ENCODE measurements around the gene BAHD1. TPM values are rescaled to one million over a fixed set of nuclear protein-coding genes. Genes with fewer than 3 reads are reported as not detected.

BAHD1 gene
- total RNA-seq, 1 experiment from 2014 or later: 49.1 TPM

GRCh38 chr15:40511472-40512133, 70.8 kb downstream of the BAHD1 start (continued):
- 0 out of 2 replicates have a peak, but pooled peaks have one; percentile 17 for TF ChIP-seq NFATC4 (CRISPR knock-in tag; IDR thresholded peaks at IDR 0.05)

DNA sequence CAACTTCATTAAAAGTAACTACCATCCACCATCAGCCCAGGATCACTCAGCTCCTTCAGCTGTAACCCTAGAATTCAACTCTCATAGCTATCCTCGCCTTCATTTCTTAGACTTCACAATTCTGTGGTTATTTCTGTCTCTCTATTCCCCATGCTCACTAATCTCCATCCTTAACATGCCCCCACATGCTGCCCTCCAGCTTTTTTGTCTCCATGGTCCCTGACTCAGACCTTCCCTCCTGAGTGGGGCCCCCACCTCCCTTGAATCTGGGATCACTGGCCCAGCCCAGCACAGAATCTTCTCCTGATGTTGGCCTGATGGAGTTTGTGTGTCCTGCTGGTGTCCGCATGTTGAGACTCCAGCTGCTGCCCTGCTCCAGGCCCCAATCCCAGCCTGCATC, 71.7 kb downstream of the BAHD1 start:
- peaks cover 53% of the 10 kb centered on the region for H3K27me3 Mint-ChIP-seq (ENCODE audit: low read depth)
- H3K27ac Mint-ChIP-seq: no peak overlapping the region

More for the DNA sequence above, 71.7 kb downstream of the BAHD1 start:
- Mint-ChIP-seq H3K9me3 (no peaks in the 10 kb centered on the region), H3K36me3 (no peaks in the 10 kb centered on the region), H3K4me3 (peak overlapping the region; percentile 85), H3K4me1 (peaks cover 16% of the 10 kb centered on the region)
- ChIA-PET CTCF (interaction anchor here (1.5 kb wide), 1 partner anchor 73 kb away, joined by 3 read pairs; no protein-coding TSS in a partner anchor), POLR2A (interaction anchor here (0.5 kb wide), 1 partner anchor 285 kb away, joined by 4 read pairs; no protein-coding TSS in a partner anchor)
- ATAC-seq (no peak), DNase-seq (ENCODE audit: low spot score) (no peak)
- TF ChIP-seq RELA (CRISPR knock-in tag; IDR thresholded peaks at IDR 0.05; ENCODE audit: borderline replicate concordance): no peak
- TF ChIP-seq ESRRA (CRISPR knock-in tag; IDR thresholded peaks at IDR 0.05; ENCODE audit: borderline replicate concordance): no peak
- no peak for TF ChIP-seq CTCF (IDR thresholded peaks at IDR 0.05)
- TF ChIP-seq ZNF425 (CRISPR knock-in tag; conservative IDR thresholded peaks at IDR 0.05): no peak
- TF ChIP-seq ZNF263 (CRISPR knock-in tag; IDR thresholded peaks at IDR 0.05; ENCODE audit: low read depth): no peak
- no peak for TF ChIP-seq NR2C2 (CRISPR knock-in tag; IDR thresholded peaks at IDR 0.05)
- TF ChIP-seq, protein P1, sequence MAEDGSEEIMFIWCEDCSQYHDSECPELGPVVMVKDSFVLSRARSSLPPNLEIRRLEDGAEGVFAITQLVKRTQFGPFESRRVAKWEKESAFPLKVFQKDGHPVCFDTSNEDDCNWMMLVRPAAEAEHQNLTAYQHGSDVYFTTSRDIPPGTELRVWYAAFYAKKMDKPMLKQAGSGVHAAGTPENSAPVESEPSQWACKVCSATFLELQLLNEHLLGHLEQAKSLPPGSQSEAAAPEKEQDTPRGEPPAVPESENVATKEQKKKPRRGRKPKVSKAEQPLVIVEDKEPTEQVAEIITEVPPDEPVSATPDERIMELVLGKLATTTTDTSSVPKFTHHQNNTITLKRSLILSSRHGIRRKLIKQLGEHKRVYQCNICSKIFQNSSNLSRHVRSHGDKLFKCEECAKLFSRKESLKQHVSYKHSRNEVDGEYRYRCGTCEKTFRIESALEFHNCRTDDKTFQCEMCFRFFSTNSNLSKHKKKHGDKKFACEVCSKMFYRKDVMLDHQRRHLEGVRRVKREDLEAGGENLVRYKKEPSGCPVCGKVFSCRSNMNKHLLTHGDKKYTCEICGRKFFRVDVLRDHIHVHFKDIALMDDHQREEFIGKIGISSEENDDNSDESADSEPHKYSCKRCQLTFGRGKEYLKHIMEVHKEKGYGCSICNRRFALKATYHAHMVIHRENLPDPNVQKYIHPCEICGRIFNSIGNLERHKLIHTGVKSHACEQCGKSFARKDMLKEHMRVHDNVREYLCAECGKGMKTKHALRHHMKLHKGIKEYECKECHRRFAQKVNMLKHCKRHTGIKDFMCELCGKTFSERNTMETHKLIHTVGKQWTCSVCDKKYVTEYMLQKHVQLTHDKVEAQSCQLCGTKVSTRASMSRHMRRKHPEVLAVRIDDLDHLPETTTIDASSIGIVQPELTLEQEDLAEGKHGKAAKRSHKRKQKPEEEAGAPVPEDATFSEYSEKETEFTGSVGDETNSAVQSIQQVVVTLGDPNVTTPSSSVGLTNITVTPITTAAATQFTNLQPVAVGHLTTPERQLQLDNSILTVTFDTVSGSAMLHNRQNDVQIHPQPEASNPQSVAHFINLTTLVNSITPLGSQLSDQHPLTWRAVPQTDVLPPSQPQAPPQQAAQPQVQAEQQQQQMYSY (CRISPR knock-in tag; IDR thresholded peaks at IDR 0.05): no peak
- TF ChIP-seq JAZF1 (CRISPR knock-in tag; IDR thresholded peaks at IDR 0.05): no peak
- TF ChIP-seq ETV6 (CRISPR knock-in tag; IDR thresholded peaks at IDR 0.05): no peak
- TF ChIP-seq NFATC4 (CRISPR knock-in tag; IDR thresholded peaks at IDR 0.05): no peak
- TF ChIP-seq, protein P2, sequence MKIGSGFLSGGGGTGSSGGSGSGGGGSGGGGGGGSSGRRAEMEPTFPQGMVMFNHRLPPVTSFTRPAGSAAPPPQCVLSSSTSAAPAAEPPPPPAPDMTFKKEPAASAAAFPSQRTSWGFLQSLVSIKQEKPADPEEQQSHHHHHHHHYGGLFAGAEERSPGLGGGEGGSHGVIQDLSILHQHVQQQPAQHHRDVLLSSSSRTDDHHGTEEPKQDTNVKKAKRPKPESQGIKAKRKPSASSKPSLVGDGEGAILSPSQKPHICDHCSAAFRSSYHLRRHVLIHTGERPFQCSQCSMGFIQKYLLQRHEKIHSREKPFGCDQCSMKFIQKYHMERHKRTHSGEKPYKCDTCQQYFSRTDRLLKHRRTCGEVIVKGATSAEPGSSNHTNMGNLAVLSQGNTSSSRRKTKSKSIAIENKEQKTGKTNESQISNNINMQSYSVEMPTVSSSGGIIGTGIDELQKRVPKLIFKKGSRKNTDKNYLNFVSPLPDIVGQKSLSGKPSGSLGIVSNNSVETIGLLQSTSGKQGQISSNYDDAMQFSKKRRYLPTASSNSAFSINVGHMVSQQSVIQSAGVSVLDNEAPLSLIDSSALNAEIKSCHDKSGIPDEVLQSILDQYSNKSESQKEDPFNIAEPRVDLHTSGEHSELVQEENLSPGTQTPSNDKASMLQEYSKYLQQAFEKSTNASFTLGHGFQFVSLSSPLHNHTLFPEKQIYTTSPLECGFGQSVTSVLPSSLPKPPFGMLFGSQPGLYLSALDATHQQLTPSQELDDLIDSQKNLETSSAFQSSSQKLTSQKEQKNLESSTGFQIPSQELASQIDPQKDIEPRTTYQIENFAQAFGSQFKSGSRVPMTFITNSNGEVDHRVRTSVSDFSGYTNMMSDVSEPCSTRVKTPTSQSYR (CRISPR knock-in tag; IDR thresholded peaks at IDR 0.05): no peak
- TF ChIP-seq TEAD1 (CRISPR knock-in tag; IDR thresholded peaks at IDR 0.05): no peak
- no peak for TF ChIP-seq MLX (CRISPR knock-in tag; IDR thresholded peaks at IDR 0.05)
- TF ChIP-seq, protein P3, sequence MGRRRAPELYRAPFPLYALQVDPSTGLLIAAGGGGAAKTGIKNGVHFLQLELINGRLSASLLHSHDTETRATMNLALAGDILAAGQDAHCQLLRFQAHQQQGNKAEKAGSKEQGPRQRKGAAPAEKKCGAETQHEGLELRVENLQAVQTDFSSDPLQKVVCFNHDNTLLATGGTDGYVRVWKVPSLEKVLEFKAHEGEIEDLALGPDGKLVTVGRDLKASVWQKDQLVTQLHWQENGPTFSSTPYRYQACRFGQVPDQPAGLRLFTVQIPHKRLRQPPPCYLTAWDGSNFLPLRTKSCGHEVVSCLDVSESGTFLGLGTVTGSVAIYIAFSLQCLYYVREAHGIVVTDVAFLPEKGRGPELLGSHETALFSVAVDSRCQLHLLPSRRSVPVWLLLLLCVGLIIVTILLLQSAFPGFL (CRISPR knock-in tag; IDR thresholded peaks at IDR 0.05; ENCODE audit: borderline replicate concordance): no peak
- TF ChIP-seq ELF4 (CRISPR knock-in tag; IDR thresholded peaks at IDR 0.05; ENCODE audit: low read depth): no peak
- TF ChIP-seq ZBTB21 (CRISPR knock-in tag; IDR thresholded peaks at IDR 0.05; ENCODE audit: borderline replicate concordance): no peak

All from WTC11 (cell line).